ENCODE data around the gene HPCAL1. TPM values are rescaled to one million over a fixed set of nuclear protein-coding genes. Genes with fewer than 3 reads are reported as not detected.

HPCAL1 gene
- total and polyA plus RNA-seq, 8 donors: 22.1 to 32.7 (median 26.4) TPM

GRCh38 chr2:10329580-10329879, 26.8 kb downstream of the HPCAL1 start:
- H3K36me3 ChIP-seq: no peaks in the 10 kb centered on the region
- peaks cover 12 to 29% (median 15%) of the 10 kb centered on the region in 3 donors for H3K4me1 ChIP-seq
- 76 to 78% methylated on average over 6 of the region's 6 CpGs for WGBS, 2 donors
- H3K9me3 ChIP-seq: no peaks in the 10 kb centered on the region
- intact Hi-C loops (cut with DNase I): no loop called here
- no peak for TF ChIP-seq CTCF (IDR thresholded peaks at IDR 0.05)
- no peak for ATAC-seq
- DNase-seq: peak in 1 of 6 donors; percentile 39
- H3K4me3 ChIP-seq: no peak overlapping the region
- no peaks in the 10 kb centered on the region for H3K27me3 ChIP-seq
- FAIRE-seq: no peak
- peak overlapping the region in 1 of 4 donors; percentile 28 for H3K27ac ChIP-seq

DNA sequence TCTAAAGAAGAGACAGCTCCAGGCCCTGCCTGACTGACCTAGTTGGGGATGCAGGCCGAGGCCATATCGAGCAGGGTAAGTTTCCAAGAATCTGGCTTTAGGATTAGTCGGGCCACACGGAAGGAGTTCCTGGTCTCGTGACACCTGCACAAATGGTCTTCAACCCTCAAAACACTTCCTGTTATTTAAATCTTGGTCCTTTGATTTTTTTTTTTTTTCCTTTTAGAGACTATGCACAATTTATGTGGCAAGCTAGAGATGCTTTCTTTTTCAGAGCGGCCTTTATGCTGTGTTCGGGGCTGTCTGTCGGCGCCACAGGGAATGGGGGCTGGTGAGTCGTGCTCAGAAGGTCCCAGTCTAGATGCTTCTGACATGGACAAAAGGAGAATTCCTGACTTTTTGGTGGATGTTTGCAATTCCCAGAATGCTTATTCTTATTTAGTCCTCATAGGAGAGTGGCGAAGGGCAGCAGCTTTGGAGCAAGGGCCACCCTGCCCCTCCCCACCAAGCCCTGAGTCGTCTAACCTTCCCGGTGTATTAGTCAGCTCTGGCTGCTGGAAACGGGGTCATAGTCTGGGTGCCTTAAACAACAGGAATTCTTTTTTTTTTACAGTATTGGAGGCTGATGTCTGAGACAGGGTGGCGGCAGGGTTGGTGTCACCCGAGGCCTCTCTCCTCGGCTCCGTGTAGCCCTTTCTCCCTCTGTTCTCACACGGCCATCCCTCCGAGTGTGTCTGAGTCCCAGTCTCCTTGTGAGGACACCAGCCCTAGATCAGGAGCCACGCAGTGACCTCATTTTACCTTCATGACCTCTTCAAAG, 27.4 kb downstream of the HPCAL1 start:
- DNase-seq (peak in 1 of 6 donors; percentile 33), FAIRE-seq (no peak), ATAC-seq (peak in 1 of 4 donors; percentile 5)
- H3K27ac ChIP-seq: peak overlapping the region in 1 of 4 donors; percentile 28
- H3K4me1 ChIP-seq: peaks cover 12 to 29% (median 15%) of the 10 kb centered on the region in 3 donors
- no peaks in the 10 kb centered on the region for H3K9me3 ChIP-seq
- WGBS, 2 donors: 78 to 81% methylated on average over 21 of the region's 21 CpGs
- H3K36me3 ChIP-seq: no peaks in the 10 kb centered on the region
- intact Hi-C loops (cut with DNase I): no loop called here
- H3K27me3 ChIP-seq: no peaks in the 10 kb centered on the region
- no peak overlapping the region for H3K4me3 ChIP-seq
- TF ChIP-seq CTCF (IDR thresholded peaks at IDR 0.05): no peak

GRCh38 chr2:10330700-10331026, 28.0 kb downstream of the HPCAL1 start:
- Histone ChIP-seq H3K27me3 (no peaks in the 10 kb centered on the region), H3K36me3 (no peaks in the 10 kb centered on the region), H3K4me1 (peaks cover 12 to 29% (median 15%) of the 10 kb centered on the region in 3 donors), H3K27ac (no peak overlapping the region), H3K9me3 (no peaks in the 10 kb centered on the region), H3K4me3 (no peak overlapping the region)
- no peak for FAIRE-seq
- intact Hi-C loops (cut with DNase I): no loop called here
- WGBS, 2 donors: 86 to 91% methylated on average over 9 of the region's 9 CpGs
- ATAC-seq: no peak
- DNase-seq: no peak
- TF ChIP-seq CTCF (IDR thresholded peaks at IDR 0.05): no peak

- no peak overlapping the region for H3K4me3 ChIP-seq
- DNase-seq: no peak
- no peaks in the 10 kb centered on the region for H3K36me3 ChIP-seq
- ATAC-seq: peak in 3 of 4 donors; percentile 13 to 34 (median 24)
- no peaks in the 10 kb centered on the region for H3K27me3 ChIP-seq
- intact Hi-C loops (cut with DNase I): no loop called here
- FAIRE-seq: no peak
- 81 to 87% methylated on average over 29 to 33 of the region's 33 CpGs for WGBS, 2 donors
- H3K4me1 ChIP-seq: peaks cover 10 to 28% (median 12%) of the 10 kb centered on the region in 3 donors
- H3K9me3 ChIP-seq: no peaks in the 10 kb centered on the region
- no peak overlapping the region for H3K27ac ChIP-seq
- no peak for TF ChIP-seq CTCF (IDR thresholded peaks at IDR 0.05)
Measured at GRCh38 chr2:10331027-10331701, 28.5 kb downstream of the HPCAL1 start.
